Measurements from ENCODE around the gene ZNF181. TPM values are rescaled to one million over a fixed set of nuclear protein-coding genes. Genes with fewer than 3 reads are reported as not detected.

ZNF181 gene
- total RNA-seq, 1 donor from 2014 or later: 7.3 TPM

- TF ChIP-seq, protein P1, sequence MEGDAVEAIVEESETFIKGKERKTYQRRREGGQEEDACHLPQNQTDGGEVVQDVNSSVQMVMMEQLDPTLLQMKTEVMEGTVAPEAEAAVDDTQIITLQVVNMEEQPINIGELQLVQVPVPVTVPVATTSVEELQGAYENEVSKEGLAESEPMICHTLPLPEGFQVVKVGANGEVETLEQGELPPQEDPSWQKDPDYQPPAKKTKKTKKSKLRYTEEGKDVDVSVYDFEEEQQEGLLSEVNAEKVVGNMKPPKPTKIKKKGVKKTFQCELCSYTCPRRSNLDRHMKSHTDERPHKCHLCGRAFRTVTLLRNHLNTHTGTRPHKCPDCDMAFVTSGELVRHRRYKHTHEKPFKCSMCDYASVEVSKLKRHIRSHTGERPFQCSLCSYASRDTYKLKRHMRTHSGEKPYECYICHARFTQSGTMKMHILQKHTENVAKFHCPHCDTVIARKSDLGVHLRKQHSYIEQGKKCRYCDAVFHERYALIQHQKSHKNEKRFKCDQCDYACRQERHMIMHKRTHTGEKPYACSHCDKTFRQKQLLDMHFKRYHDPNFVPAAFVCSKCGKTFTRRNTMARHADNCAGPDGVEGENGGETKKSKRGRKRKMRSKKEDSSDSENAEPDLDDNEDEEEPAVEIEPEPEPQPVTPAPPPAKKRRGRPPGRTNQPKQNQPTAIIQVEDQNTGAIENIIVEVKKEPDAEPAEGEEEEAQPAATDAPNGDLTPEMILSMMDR (IDR thresholded peaks at IDR 0.05; ENCODE audit: unreplicated experiment): no peak
- no peaks in the 10 kb centered on the region for H3K36me3 Mint-ChIP-seq
- DNase-seq (ENCODE audit: low spot score in 2 of 2, unreplicated experiment in 2 of 2): no peak
- no peak overlapping the region for H3K4me3 Mint-ChIP-seq
- H3K4me1 Mint-ChIP-seq: no peaks in the 10 kb centered on the region
- peaks cover 62% of the 10 kb centered on the region for H3K9me3 Mint-ChIP-seq
- no peak overlapping the region for H3K27ac Mint-ChIP-seq
- H3K27me3 Mint-ChIP-seq (ENCODE audit: low read depth): peaks cover 6% of the 10 kb centered on the region
Observed at GRCh38 chr19:34692549-34692948, 41.5 kb upstream of the ZNF181 start.

DNA sequence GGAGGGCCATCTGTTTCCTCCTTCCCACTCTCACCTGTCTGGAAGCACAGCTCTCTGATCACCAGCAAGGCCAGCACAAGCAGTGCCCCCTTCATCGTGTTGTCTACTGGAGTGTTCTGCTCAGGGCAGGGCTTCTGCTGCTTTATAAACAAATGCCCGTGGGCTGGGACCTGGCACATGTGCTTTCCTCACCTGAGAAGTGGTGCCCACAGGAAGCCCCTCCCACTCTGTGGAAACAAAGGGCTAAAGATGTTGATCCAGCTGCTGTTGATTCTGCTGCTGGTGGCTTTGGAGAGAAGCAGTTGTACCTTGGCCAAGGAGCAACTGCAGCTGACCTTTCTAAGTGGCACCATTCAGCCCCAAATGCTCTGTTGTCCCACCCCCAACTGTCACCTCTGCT lies 26.4 kb upstream of the ZNF181 start:
- TF ChIP-seq, protein P1 (IDR thresholded peaks at IDR 0.05; ENCODE audit: unreplicated experiment): no peak
- Mint-ChIP-seq H3K4me3 (no peak overlapping the region), H3K36me3 (no peaks in the 10 kb centered on the region), H3K4me1 (no peaks in the 10 kb centered on the region), H3K9me3 (peaks cover 60% of the 10 kb centered on the region), H3K27me3 (ENCODE audit: low read depth) (no peaks in the 10 kb centered on the region), H3K27ac (no peak overlapping the region)
- DNase-seq (ENCODE audit: low spot score in 2 of 2, unreplicated experiment in 2 of 2): no peak

GRCh38 chr19:34711890-34712289 lies 22.2 kb upstream of the ZNF181 start:
- Mint-ChIP-seq H3K9me3 (peaks cover 78% of the 10 kb centered on the region), H3K27ac (no peak overlapping the region), H3K4me1 (no peaks in the 10 kb centered on the region), H3K36me3 (peaks cover 10% of the 10 kb centered on the region), H3K4me3 (no peak overlapping the region), H3K27me3 (ENCODE audit: low read depth) (no peaks in the 10 kb centered on the region)
- DNase-seq (ENCODE audit: low spot score in 2 of 2, unreplicated experiment in 2 of 2): no peak
- TF ChIP-seq, protein P1 (IDR thresholded peaks at IDR 0.05; ENCODE audit: unreplicated experiment): no peak

- Mint-ChIP-seq H3K4me1 (no peaks in the 10 kb centered on the region), H3K36me3 (peaks cover 10% of the 10 kb centered on the region), H3K27me3 (ENCODE audit: low read depth) (no peaks in the 10 kb centered on the region), H3K9me3 (peaks cover 79% of the 10 kb centered on the region), H3K4me3 (no peak overlapping the region), H3K27ac (no peak overlapping the region)
- TF ChIP-seq, protein P1 (IDR thresholded peaks at IDR 0.05; ENCODE audit: unreplicated experiment): peak; percentile 78
- no peak for DNase-seq (ENCODE audit: low spot score in 2 of 2, unreplicated experiment in 2 of 2)
Observed at GRCh38 chr19:34712395-34713261, 21.4 kb upstream of the ZNF181 start.

DNA sequence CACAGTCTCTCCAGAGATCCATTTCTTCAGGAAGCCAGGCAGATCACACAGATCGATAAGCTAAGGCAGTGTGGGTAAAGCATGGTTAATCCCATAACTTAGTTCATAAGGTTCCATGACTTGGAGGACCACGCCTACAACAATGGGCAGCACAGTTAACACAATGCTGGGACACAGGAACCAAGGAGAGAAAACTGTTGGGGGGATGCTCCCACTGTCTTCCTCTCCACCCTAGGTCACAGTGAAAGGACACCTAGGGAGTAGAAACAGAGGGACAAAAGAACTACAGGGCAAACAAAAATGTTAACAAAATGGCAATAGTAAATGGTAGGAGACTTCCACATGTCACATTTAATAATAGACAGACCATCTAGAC lies 20.8 kb upstream of the ZNF181 start:
- DNase-seq (ENCODE audit: low spot score in 2 of 2, unreplicated experiment in 2 of 2): no peak
- H3K36me3 Mint-ChIP-seq: peaks cover 10% of the 10 kb centered on the region
- TF ChIP-seq, protein P1 (IDR thresholded peaks at IDR 0.05; ENCODE audit: unreplicated experiment): no peak
- no peaks in the 10 kb centered on the region for H3K27me3 Mint-ChIP-seq (ENCODE audit: low read depth)
- peaks cover 81% of the 10 kb centered on the region for H3K9me3 Mint-ChIP-seq
- no peaks in the 10 kb centered on the region for H3K4me1 Mint-ChIP-seq
- H3K4me3 Mint-ChIP-seq: no peak overlapping the region
- H3K27ac Mint-ChIP-seq: no peak overlapping the region

All from mesothelial cell of epicardium (in vitro differentiated cells).